NCI-H748 (cell line): Measurements from ENCODE around the gene FAM221B.

ENCODE experiments used
- DNase-seq: peaks from one replicate; lab custom pipeline; 2025; ENCODE audit not compliant: unreplicated experiment; lab: John Stamatoyannopoulos, UW

FAM221B gene

DNA sequence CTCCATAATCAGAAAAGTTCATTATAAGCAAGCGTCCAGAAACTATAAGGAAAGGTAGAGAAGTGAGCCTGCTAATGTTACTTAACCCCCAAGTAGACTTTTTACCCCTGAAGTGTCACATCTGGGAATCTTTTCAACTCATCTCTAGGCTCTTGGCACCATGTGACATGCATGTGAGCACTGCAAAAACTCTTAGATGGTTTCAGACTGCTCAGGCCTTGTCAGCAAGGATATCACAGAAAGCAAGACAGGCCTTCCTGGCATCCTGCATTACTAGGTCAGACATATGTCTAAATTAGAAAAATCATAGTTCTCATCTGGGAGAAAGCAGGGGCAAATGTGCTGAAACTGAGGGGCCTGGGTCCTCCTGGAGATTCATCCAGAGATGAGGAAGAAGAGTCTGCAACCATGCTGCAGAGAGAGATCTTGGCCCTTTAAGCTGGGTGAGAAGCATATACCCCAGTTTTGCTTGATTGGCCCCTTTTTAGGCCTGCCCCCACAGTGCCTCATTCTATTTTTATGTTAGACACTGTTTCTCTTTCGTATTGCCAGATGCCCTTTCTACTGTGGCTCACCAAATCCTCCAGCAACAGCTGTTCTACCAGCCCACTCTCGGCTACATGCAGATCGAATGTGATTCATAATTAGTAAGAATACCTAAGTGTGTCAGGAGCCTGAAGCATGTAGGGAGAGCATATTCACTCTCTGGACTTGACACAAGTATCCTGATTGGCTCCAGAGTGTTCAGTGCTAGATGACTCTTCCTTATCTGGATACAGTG is 19.4 kb upstream of the FAM221B start:
- DNase-seq, result no peak

DNA sequence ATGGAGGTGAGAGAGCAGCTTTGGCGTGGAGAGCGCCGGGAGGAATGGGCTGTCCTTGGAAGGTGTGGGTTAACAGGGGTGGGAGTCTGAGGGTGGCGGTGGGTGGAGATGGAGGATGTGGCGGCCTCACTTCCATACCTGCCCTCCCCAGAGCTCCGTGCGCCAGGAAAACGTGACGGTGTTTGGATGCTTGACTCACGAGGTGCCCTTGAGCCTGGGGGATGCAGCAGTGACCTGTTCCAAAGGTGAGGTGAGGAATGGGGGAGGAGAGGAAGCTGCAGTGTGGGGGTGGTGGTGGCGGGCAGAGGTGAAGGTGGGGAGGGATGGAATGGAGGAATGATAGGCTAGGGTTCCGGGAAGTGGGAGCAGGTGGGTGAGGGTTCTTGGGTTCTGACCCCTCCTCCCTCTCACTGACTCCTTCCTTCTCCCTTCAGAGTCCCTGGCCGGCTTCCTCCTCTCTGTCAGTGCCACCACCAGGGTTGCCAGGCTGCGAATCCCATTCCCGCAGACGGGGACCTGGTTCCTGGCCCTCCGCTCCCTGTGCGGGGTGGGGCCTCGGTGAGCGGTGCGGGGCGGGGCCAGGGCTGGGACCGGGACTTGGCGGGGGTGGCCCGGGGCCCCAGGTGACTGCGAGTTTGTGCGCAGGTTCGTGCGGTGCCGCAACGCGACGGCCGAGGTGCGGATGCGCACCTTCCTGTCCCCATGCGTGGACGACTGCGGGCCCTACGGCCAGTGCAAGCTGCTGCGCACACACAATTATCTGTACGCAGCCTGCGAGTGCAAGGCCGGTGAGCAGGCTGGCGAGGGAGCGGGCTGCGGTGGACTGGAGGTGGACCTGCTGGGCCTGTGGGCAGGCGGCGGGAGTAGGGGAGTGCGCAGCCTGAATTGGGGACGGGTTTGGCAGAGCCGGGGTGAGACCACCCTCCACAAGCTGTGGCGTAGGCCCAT is 17.6 kb upstream of the FAM221B start:
- DNase-seq, result no peak

- DNase-seq, result no peak
These were observed 16.2 kb upstream of the FAM221B start for GRCh38 chr9:35844628-35845270.

- DNase-seq, result no peak
These were observed 14.3 kb upstream of the FAM221B start for GRCh38 chr9:35842795-35843194.

GRCh38 chr9:35842020-35842745 is 13.7 kb upstream of the FAM221B start:
- no peak for DNase-seq

DNA sequence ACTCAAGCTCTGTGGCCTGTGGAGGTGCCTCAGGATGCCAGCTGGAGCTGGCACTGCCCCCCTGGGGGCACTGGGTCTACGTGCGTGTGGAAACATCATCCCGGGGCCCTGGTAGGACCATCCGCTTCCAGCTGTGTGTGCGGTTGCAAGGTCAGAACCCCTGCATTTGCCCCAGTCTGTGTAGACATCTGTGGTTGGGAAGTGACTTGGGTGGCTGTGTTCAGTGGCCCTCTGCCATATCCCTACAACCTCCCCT is 13.0 kb upstream of the FAM221B start:
- no peak for DNase-seq

DNA sequence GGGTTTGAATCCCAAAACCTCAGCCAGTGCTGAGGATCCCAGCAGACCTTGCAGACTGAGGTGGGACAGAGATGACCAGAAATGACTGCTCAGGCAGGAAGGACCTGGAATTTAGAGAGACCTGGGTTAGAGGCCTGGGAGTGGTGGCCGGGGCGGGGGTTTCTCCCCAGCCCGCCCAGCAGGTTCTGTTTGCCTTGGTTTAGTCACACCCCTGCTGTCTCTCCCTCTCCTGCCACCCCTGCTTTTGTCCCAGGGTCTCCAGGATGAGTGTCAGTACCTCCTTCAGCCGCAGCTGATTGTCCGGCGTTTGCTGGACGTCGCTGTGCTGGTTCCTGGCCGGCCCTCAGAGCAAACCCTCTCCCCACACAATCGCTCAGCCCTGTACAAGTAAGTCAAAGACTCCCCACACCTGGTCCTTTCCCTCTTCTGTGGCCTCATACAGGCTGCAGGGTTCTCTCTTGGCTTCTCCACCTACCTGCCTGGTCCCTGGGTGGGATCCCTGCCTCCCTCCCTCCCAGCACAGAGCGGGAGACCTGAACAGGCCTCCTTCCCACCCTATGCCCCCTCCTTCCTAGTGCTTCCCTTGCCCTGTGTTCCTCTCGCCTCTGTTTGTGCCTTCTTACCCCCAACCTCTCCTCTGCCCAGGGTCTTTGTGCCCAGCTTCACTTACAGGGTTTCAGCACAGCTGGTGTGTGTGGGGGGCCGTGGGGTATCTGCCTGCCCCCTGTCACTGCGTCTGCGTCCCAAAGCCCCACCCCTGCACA is 12.5 kb upstream of the FAM221B start:
- no peak for DNase-seq

- no peak for DNase-seq
These were observed 11.4 kb upstream of the FAM221B start for GRCh38 chr9:35839926-35840325.

- DNase-seq, result no peak
These were observed 8.1 kb upstream of the FAM221B start for GRCh38 chr9:35836595-35836994.

- DNase-seq, result no peak
These were observed 7.2 kb upstream of the FAM221B start for GRCh38 chr9:35835766-35836165.

- peak; percentile 16 for DNase-seq
These were observed 6.7 kb upstream of the FAM221B start for GRCh38 chr9:35835216-35835632.

- DNase-seq, result no peak
These were observed 6.0 kb upstream of the FAM221B start for GRCh38 chr9:35834260-35835215.

DNA sequence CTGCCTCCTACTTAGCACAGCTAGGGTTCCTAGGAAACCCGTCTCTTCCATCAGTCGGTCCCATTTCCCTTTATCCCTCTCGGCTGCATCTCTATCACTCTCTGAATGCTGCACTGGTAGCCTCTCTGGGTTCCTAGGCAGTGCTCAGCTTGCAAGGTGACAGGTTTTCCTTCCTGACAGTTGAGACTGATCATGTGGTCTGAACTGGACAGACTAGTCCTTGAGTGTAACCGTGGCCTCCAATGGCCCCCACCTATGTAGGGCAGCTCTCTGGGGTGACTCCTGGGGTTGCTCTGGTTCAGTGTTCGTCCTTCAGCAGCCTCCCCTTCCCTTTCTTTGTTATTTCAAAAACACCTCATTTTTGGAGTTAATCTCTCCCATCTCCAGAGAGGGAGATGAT is 4.3 kb upstream of the FAM221B start:
- DNase-seq, result no peak

DNA sequence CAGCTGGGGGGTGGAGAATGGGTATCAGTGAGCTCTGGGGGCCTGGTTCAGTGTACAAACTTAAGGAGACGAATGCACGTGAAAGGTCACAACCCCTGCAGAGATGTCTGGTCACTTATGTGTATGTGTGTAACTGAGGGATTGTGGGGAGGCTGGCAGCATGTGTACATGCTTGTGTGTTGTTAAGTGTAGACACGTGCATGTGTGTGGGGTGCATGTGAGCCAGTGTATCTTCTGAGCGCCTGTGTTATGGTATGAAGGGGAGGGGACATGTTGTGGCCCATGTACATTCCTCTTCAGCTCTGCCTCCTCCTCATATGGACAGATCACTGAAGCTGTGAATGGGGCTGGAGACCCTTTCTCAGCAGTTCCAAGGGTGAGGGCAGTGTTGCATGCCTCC is 2.5 kb upstream of the FAM221B start:
- DNase-seq, result no peak

- no peak for DNase-seq
These were observed 1.2 kb upstream of the FAM221B start for GRCh38 chr9:35829764-35830096.

DNA sequence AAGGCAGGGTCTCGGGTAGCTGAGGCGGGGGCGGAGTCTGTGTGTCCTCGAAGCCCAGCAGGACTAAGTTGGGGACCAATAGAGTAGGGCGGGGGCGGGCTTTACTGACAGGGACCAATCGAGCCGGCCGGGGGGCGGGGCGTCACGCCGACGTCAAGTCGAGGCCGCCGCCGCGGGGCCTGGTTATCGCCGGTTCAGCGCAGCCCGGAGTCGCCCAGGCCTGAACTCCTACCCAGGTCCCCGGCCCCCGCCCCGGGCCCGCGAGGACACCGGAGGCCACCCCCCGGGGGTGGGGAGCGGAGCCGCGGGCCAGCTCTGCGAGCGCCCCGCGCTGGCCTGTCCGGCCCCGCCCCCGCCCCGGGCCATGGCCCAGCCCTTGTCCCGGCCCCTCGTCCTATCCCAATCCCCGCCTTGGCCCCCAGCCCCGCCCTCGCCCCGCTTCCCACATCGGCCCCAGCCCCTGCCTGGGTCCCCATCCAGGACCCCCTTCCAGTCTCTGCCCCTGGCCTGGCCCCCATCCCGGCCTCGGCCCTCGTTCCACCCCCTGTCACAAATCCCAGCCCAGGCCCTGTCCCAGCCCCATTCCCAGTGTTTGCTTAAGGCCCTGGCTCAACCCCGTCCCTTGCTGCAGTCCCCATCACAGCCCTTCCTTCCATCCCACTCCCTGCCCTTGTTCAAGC is 692 bp upstream of the FAM221B start, which contains the start of gene TMEM8B:
Gene TMEM8B, plus strand, starts transcription at position 145 of the 680 bp plus-strand sequence. Its CDS starts 220 bp downstream, at position 365.
- peak; percentile 95 for DNase-seq

DNA sequence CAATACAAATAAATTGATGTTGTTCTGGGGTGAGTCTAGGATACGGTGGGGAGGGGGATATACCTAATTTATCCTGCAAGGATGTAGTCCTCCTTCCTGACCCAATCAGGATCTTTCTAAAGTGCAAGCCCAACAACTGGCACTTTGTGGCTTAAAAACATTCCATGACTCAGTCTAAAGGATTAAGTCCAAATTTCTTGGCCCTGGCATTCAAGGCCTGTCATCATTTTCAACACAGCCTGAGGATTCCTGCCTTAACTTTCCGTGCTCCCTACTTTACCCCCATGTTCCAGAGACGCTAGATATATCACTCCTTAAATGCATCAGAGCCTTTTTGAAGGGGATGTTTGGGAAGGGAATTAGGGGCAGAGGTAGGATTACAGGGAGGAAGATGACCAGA is 1.0 kb downstream of the FAM221B start:
- no peak for DNase-seq

- peak; percentile 58 for DNase-seq
These were observed 2.3 kb downstream of the FAM221B start for GRCh38 chr9:35826071-35826701.
